Loucy (cell line): ENCODE data around the gene KCNIP3.

Experiments used
- EZH2phosphoT487 ChIP-seq: fragments of 200-600 bp; IDR thresholded peaks from 2 replicates; pipeline ENCODE4 v1.6.1; 2018; ENCODE audit warnings: antibody characterized with exemption, mild to moderate bottlenecking, moderate library complexity, borderline replicate concordance
- TF ChIP-seq, protein P1 (sequence below): fragments of 200-600 bp; sonication (generic); conservative IDR thresholded peaks from 2 replicates; pipeline ENCODE4 v1.5.1; 2014; ENCODE audit warnings: mild to moderate bottlenecking, antibody characterized with exemption, low read length

DNA sequence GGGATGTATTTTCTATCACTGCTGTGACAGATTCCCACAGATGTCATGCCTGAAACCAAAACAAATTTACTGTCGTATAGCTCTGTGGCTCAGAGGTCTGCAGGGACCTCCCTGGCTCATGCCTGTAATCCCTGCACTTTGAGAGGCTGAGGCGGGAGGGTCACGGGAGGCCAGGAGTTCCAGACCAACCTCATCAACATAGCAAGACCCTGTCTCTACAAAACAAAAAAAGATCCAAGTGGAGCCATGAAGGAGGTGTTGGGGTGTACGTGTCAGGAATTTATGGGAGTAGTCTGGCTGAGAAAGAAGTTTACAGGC lies 54.4 kb downstream of the KCNIP3 start:
- TF ChIP-seq, protein P1, sequence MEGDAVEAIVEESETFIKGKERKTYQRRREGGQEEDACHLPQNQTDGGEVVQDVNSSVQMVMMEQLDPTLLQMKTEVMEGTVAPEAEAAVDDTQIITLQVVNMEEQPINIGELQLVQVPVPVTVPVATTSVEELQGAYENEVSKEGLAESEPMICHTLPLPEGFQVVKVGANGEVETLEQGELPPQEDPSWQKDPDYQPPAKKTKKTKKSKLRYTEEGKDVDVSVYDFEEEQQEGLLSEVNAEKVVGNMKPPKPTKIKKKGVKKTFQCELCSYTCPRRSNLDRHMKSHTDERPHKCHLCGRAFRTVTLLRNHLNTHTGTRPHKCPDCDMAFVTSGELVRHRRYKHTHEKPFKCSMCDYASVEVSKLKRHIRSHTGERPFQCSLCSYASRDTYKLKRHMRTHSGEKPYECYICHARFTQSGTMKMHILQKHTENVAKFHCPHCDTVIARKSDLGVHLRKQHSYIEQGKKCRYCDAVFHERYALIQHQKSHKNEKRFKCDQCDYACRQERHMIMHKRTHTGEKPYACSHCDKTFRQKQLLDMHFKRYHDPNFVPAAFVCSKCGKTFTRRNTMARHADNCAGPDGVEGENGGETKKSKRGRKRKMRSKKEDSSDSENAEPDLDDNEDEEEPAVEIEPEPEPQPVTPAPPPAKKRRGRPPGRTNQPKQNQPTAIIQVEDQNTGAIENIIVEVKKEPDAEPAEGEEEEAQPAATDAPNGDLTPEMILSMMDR: no peak
- TF ChIP-seq EZH2phosphoT487: no peak
